ENCODE measurements around the gene ITGA1.

The ITGA1 gene

DNA sequence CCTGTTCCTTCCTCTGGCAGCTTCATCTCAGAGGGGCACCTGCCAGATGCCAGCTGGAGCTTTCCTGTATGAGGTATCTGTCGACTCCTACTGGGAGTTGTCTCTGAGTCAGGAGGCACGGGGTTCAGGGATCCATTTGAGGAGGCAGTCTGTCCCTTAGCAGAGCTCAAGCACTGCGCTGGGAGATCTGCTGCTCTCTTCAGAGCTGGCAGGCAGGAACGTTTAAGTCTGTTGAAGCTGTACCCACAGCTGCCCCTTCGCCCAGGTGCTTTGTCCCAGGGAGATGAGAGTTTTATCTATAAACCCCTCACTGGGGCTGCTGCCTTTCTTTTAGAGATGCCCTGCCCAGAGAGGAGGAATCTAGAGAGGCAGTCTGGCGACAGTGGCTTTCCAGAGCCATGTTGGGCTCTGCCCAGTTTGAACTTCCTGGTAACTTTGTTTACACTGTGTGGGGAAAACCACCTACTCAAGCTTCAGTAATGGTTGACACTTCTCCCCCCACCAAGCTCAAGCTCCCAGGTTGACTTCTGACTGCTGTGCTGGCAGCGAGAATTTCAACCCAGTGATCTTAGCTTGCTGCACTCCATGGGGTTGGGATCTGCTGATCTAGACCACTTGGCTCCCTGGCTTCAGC lies 189.7 kb downstream of the ITGA1 start:
- no peak for DNase-seq

- no peak for DNase-seq
Observed at GRCh38 chr5:52981507-52981906, 193.8 kb downstream of the ITGA1 start.

- no peak for DNase-seq
Observed at GRCh38 chr5:52983731-52984636, 196.3 kb downstream of the ITGA1 start.

GRCh38 chr5:52985306-52985705 lies 197.6 kb downstream of the ITGA1 start:
- no peak for DNase-seq

- no peak for DNase-seq
Observed at GRCh38 chr5:52987711-52988331, 200.1 kb downstream of the ITGA1 start.

GRCh38 chr5:52988335-52989024 lies 200.8 kb downstream of the ITGA1 start:
- DNase-seq = no peak

GRCh38 chr5:52989025-52989780 lies 201.5 kb downstream of the ITGA1 start, which contains the start of gene ITGA2:
Gene ITGA2, plus strand, starts transcription at chr5:52989352. Its CDS starts 117 bp downstream, at chr5:52989469.
- no peak for DNase-seq

DNA sequence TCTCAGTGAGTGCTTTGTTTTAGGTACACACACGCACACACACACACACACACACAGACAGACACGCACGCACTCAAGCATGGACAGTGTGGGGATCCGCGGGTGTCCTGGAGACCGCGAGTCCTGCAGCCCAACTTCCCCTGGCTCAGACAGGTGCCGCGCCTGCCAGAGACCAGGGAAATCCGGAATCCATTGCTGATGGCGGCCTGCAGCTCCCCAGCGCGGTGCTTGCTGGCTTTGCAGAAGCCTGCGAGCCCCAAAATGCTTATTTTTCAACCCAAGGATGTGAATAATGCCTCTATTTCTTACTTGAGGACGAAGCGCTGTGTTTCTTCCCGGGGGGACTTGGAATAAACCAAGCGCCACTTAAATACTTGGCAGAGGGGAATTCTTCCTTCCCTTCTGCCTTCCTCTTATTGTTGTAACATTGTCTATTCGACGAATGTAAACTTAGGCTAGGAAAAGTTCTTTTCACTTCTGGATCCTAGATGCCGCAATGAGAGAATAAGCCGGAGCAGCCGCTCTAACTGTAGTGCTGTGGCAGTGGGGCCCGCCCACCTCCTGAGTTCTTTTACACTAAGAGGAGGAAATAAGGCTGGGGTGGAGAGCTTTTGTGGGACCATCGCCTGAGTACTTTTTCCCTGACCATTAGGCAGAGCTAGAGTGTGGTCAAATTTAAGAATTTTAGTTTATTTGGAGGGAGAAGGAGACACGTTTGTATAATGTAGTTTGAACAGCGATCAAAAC lies 202.2 kb downstream of the ITGA1 start:
- no peak for DNase-seq

DNA sequence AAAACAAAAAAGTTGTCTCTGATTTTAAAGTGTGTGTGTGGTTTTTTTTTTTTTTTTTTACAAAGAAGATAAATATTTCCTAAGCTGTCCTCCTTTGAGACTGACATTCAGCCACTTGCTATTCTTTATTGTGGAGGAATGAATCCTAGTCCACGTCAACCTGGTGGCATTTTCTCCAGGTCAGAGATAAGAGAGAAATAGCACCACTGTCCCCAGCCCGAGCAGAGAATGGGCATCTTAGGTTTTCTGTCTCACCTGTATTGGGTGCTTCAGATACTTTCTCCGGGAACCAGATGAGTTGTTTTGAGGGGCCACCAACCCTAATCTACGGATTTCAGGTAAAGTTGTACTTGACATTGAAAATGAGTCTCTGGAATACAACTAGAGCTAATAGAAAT lies 202.8 kb downstream of the ITGA1 start:
- DNase-seq = no peak

DNA sequence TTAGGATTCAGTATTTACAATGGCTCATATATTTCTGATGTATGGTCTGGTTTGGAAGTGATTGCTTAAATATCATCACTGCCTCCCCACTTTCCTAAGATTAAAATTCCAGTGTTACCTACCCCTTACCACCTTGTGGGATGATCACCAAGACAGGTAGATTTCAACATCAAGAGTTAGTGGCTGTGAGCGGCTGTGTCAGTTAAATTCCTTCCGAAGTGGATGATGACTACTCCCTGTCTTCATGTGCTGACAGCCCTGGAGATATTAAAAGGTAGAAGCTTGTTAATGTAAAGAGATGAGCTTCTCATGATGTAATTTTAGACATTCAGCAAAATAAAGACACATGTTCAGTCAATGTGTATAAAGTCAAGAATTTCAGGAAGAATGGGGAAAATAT lies 205.7 kb downstream of the ITGA1 start:
- DNase-seq = no peak

- no peak for DNase-seq
Observed at GRCh38 chr5:52994266-52994665, 206.6 kb downstream of the ITGA1 start.

DNA sequence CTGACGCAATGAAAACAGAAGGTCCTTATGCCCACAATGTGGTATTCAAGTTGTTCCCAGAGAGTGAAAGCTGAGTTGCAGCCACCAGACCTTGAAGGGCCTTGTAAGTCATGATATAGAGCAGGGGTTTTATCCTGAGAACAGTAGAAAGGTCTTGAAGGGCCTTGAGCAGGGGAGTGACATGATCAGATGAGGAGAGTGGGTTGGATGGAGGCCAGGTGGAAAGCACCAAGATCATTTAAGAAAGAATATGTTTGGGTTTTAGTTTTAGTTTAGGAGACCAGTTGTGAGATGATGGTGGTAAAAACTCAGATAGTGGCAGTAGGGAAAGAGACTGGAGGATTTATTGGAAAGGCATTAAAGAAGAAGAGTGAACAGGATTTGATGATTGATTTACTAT lies 207.4 kb downstream of the ITGA1 start:
- DNase-seq = no peak

GRCh38 chr5:52995914-52996313 lies 208.2 kb downstream of the ITGA1 start:
- no peak for DNase-seq

GRCh38 chr5:52996979-52997378 lies 209.3 kb downstream of the ITGA1 start:
- no peak for DNase-seq

GRCh38 chr5:52997424-52997823 lies 209.7 kb downstream of the ITGA1 start:
- DNase-seq = no peak

GRCh38 chr5:52998552-52999313 lies 211.0 kb downstream of the ITGA1 start:
- DNase-seq = no peak

DNA sequence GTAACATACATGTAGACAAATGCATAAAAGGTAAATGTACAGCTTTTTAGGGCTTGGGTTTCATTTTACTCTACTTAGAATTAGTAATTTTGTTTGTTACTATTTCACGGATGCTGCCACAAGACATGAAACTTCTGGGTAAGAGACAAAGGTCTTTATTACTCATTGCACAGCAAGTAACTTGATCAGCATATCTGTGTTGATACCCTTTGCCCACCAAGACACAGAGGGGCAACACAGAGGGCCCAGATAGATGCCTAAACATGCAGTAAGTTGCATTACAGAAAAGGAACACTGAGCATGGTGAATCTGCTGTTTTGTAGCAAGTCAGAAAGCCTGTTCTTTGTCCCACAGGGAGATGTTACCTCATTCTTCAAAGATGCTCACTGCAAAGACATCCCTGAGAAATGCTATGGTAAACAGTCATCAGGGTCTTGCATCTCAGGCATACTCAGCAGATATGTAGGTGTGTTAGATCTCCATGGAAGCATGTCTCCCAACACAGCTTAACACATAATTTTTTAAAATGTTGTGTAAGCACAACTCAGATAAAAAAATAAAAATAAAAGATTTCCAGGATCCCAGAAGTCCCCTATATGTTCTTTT lies 211.7 kb downstream of the ITGA1 start:
- no peak for DNase-seq

GRCh38 chr5:53001541-53001940 lies 213.8 kb downstream of the ITGA1 start:
- DNase-seq = no peak

DNA sequence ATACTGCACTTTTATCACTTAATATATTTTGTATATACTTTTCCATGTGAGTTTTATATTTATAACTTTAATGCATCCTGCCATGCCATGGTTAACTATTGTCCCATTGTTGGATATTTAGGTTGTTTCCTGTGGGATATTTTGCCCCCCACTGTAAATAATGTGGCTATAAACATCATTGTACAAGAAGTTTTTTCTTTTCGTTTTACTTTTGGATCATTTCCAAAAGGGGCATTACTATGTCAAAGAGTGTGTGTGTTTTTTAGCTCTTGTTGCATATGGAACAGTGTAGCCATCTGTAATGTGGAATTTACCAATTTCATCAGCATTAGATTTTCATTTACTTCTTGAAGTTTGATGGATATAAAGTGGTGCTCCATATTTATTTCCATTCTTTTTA lies 214.8 kb downstream of the ITGA1 start:
- no peak for DNase-seq

GRCh38 chr5:53003144-53003543 lies 215.4 kb downstream of the ITGA1 start:
- no peak for DNase-seq

All from bone marrow (tissue), 2 donors.